ENCODE data around the gene RBP5.

DNA sequence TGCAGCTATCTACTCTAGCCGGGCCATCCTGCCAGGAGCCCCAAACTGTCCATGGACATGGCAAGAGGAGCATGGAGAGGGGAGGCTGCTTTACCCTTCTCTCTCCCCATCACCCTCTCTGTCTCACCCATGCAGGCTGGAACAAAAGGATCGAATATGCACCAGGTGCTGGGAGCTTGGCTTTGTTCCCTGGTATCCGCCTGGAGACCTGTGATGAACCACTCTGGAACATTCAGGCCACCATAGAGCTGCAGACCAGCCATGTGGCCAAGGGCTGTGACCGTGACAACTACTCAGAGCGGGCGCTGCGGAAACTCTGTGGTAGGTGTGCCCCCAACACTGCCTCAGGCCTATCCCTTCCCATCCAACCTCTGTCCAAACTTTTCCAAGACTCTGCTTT lies 7.4 kb upstream of the RBP5 start:
- no peak for TF ChIP-seq POLR2A (IDR thresholded peaks at IDR 0.05; ENCODE audit: low read length)
- TF ChIP-seq GATA1 (IDR thresholded peaks at IDR 0.05; ENCODE audit: low read depth, low read length) = no peak

All from erythroblast (primary cell).